HG03039 (cell line): ENCODE results near the gene SUPT4H1.
"Not testable (repeated sequence)": the region's sequence is repeated elsewhere in the genome, so short reads cannot be mapped to it uniquely, and the experiment has no call there.

Source experiments
- ATAC-seq: cut with Tn5 transposase; IDR thresholded peaks from one replicate; pipeline ENCODE4 v1.9.1; 2021; ENCODE audit warnings: mild to moderate bottlenecking, moderate library complexity; ENCODE audit not compliant: unreplicated experiment

The SUPT4H1 gene

GRCh38 chr17:58351831-58352595 is at the start of gene SUPT4H1:
TSS of gene SUPT4H1 (minus strand) at chr17:58352201. CDS start at chr17:58352135, 66 bp downstream.
- peak; percentile 90 for ATAC-seq

DNA sequence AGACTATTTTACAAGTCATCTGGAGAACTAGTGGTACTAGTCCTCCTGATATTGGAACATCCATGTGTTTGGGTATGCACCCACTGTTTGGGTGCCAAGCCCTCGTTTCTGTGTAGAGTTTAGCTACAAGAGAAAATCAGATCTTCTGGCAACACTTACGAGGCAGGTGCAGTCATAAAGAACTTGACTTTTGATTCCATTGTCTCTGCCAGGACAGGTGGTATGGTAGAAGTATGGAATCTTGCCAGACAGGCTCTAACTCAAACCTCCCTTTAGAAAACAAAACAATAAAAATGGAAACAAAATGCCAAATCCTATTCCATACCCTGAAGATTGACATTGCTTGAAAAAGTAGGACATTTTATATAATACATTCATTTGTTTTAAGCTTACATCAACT is 49.3 kb upstream of the SUPT4H1 start:
- no peak for ATAC-seq

DNA sequence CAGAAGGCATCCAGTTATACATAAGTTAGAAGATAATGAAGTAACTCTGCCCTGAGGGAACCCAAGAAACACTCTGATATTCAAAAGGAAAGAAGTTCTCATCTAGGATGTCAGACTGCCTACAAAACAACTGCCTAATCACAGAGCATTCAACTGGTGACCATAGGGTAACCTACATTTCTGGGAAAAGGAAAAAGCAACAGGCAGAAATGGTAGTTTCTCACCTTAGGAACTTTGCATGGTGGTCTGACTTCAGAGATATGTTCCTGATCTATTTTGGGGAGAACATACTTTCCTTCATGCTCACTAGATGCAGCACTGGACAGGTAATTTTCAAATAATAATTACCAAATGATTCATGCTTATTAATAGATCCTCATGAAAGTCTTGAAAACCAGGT is 48.8 kb upstream of the SUPT4H1 start:
- ATAC-seq = no peak

DNA sequence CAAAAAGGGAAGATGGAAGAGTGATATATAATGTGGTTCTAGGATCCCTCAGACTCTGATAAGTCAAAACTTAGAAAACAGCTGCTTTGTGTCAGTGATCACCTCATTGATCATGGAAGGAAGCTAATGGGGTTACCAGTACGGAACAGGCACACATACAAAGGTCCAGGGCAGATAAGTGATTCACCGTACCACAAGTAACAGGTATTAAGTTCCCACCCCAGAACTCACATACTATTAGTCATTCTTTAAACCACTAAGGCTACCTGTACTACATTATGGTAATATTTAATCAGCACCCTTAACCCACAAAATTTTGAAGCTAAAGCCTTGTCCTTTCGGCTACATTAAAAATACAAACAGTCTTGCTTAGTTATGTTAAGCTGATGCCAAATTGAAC is 48.0 kb upstream of the SUPT4H1 start:
- ATAC-seq = no peak

- ATAC-seq = no peak
Measured at GRCh38 chr17:58398574-58399266, 46.7 kb upstream of the SUPT4H1 start.

GRCh38 chr17:58397421-58397820 is 45.4 kb upstream of the SUPT4H1 start:
- ATAC-seq = not testable (repeated sequence)

DNA sequence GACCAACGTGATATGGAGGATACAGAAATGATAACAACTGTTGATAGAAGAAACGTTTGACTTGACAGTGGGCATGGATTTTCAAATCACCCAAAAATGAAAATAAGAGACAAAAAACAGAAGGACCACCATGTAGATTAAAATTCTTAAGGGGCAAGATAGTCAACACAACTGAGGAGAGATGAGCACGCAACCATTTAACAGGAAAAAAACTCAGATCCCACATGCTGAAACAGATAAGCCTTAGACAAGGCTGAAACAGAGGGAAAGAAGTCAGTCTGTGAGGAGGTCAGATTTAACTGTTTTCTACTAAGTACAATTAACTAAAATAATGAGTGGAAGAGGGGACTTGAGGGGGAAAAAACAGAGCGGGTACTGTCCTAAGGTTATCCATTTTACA is 44.2 kb upstream of the SUPT4H1 start:
- ATAC-seq = no peak

DNA sequence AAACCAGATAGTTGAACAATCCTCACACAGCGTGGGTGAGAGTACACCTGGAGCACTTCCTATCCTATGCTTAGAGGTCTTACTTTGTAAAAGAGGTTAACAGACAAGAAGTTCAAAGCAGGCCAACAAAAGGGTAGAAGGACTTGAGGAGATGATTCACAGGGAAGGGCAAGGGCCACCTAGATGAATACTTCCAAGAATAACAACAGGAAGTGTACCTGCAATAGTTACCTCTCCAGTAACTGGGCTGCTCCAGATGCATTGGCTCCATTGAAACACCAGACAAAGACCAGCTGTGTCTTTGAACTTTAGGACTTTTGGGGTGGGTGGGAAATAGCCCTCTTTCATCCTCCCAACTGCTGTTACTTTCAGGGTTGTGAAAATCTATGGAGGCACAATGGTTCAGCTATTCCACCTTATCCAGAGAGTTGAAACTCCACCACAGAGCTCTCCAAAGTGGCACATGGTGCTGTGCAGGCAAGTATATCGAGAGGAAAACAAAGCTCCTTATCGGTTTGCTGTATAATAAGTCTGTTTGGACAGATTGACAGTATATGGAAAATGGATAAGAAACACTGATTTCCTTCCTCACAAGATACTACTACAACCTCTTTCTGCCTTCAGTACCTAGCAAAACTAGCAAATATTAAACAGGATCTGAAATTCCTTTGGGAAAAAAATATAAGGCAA is 42.7 kb upstream of the SUPT4H1 start:
- no peak for ATAC-seq

DNA sequence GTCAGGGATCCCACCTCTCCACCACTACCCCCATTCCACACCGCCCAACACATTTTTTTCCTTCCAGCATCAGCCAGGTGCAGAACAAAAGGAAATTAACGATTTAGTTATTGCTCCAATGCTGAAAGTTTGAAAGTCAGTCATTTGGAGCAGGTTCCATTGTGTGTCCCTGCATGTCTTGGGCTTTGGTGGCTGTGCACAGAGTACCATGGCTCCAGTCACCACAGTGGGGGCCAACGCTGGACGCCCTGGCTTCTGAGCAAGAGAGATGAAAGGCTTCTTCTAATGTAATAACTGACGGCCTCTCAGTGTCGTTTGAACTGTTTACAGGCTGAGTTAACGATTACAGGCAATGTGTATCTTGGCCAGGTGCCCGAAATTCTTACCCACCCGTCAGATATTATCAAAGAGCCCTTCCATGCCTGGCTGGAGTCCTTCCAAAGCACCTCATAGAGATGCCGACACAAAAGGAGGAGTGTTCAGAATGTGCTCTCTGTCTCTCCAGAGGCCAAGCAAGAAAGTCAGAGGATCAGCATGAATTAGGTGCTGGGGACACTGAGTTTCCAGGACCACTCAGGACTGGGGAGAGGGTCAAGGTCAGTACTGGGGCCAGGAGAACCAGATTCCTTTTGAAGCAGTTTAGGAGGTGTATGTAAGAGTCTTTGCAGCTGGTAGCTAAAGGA is 39.4 kb upstream of the SUPT4H1 start:
- ATAC-seq = no peak

- no peak for ATAC-seq
Measured at GRCh38 chr17:58390884-58391283, 38.9 kb upstream of the SUPT4H1 start.

DNA sequence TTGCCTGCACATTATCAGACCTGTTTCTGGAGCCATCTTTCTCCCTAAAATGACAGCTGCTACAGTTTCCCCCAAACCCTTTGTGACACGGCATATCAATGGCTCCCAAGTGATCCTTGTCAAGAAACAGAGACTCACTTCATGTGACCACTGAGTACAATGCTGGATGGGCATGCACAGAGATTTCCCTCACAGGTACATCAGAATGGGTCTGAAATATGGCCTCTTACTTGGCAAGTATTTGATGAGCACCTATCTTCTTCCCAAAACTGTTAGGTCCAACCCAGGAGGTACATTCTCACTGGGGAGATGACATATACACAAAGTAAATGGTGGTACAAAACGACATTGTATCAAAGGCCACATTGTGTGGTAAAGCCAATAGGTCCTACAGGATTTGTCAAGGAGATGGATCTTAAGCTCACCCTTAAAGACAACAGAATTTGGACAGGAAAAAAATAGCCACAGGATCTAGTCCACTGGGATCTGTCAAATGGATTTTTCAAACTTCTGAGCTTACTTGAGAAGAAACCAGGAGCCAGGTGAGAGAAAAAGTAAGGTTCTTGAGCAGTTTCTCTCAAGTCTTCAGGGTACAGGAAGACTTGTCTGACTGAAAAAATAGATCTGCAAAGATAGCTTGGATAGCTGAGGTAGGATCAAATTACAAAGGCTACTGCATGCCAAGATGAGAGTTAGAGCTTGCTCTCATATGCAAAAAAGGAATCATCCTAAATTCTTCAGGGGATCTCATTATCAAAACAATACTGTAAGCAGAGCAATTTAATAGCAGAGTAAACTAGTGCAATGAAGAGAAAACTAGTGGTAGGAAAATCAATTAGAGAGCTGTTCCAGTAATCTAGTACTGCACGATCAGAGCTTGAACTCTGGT is 36.5 kb upstream of the SUPT4H1 start:
- ATAC-seq = no peak

- ATAC-seq = no peak
Measured at GRCh38 chr17:58387834-58388233, 35.8 kb upstream of the SUPT4H1 start.

GRCh38 chr17:58386708-58387107 is 34.7 kb upstream of the SUPT4H1 start:
- ATAC-seq = no peak

GRCh38 chr17:58385359-58385899 is 33.4 kb upstream of the SUPT4H1 start:
- ATAC-seq = no peak

DNA sequence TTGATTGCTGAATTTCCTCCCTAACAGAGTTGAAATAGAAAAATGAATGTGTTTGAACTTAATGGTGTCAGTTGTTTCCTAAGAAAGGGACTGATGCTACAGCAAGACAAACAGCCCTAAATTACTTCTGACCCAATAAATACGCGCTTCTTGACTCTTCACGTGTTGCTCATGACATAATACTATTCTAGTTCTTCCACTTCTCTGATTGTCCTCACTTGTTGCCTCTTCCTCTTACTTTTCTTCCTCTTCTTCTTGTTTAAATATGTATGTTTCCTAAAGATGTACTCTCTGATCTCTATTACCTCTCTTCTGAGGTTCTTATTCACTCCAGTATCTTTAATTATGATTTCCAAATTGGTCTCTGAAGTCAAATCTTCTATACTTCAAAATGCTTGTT is 32.9 kb upstream of the SUPT4H1 start:
- ATAC-seq = no peak

- ATAC-seq = no peak
Measured at GRCh38 chr17:58383892-58384462, 32.0 kb upstream of the SUPT4H1 start.

- ATAC-seq = no peak
Measured at GRCh38 chr17:58382872-58383242, 30.9 kb upstream of the SUPT4H1 start.

DNA sequence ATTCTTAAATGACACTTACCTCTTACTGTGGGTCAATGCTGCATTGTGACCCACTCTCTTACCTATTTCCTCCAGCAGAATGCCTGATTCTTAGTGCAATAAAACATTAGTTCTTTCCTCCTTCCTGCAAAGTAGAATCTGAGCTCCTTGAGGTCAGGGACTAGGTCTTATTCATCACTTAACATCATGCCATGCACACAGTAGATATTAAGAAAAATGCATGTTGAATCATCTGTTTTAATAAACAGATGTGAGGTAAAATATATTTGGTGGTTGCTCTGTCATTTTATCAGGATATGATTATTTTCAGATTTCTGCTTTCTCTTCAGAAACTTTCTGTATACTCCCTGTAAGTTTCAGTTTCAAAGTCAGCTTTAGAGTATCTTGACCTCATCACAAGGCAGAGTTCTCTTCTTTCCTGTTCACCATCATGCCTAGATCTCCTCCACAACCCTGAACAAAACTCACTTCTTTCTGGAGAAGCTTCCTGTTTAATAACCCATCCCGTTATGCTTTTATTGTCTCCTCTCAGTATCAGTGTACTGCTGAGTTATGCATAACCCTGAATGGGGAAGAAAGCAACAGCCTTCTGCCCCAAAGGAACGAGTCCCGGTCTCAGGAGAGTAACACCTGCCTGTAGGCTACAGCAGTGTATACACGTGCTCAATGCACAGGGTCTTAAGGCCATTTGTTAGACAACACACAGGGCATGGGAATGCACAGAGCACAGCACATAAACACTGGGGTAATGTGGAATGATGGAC is 30.3 kb upstream of the SUPT4H1 start:
- ATAC-seq = no peak
